Peyer's patch (tissue), 4 donors: ENCODE results near the gene HTR7. TPM values are rescaled to one million over a fixed set of nuclear protein-coding genes. Genes with fewer than 3 reads are reported as not detected.

Experiments used
- DNase-seq, 3 donors: peaks; one replicate each; pipeline ENCODE4 v3.0.0-alpha.2; 2017 to 2019
- H3K27ac ChIP-seq, 4 donors: fragments of 200-600 bp; sonication (generic); one replicate each; pipeline ENCODE4 v1.5.1; 2016 to 2019
- H3K27me3 ChIP-seq, 2 donors: fragments of 200-600 bp; sonication (generic); one replicate each; pipeline ENCODE4 v1.5.1; 2019
- H3K36me3 ChIP-seq, 3 donors: fragments of 200-600 bp; sonication (generic); one replicate each; pipeline ENCODE4 v1.5.1; 2016 to 2019
- H3K4me1 ChIP-seq, 4 donors: fragments of 200-600 bp; sonication (generic); one replicate each; pipeline ENCODE4 v1.5.1; 2016 to 2019
- H3K4me3 ChIP-seq, 4 donors: fragments of 200-600 bp; sonication (generic); 1 replicate in 3 of 4; 2 replicates in 1 of 4; pipeline ENCODE4 v1.5.1; 2016 to 2019; ENCODE audit warnings: mild to moderate bottlenecking in 1 of 4
- H3K9me3 ChIP-seq, 4 donors: fragments of 200-600 bp; sonication (generic); one replicate each; pipeline ENCODE4 v1.5.1; 2016 to 2019; ENCODE audit warnings: mild to moderate bottlenecking in 1 of 4
- CTCF ChIP-seq, 6 experiments: fragments of 450-650 bp in 4 of 6; fragments of 200-600 bp in 2 of 6; sonication (generic) in 1 of 6; IDR thresholded peaks; one replicate each; pipeline ENCODE4 v1.5.1; 2017 to 2019; ENCODE audit warnings: antibody characterized with exemption in 6 of 6, mild to moderate bottlenecking in 3 of 6, moderate library complexity in 1 of 6
- POLR2A ChIP-seq, 2 donors: fragments of 450-650 bp; IDR thresholded peaks; one replicate each; pipeline ENCODE4 v1.5.1; 2017; ENCODE audit warnings: antibody characterized with exemption in 2 of 2, mild to moderate bottlenecking in 2 of 2, moderate library complexity in 2 of 2
- total RNA-seq, 4 donors: library from RNA; depleted of rRNA; stranded (reverse); fragments of >200 nt; gene quantifications; one replicate each; pipeline ENCODE4 v1.1.0, GENCODE V29; 2016

The HTR7 gene
- total RNA-seq, 4 donors from 2014 or later = 0.35 to 9.1 (median 0.85) TPM

DNA sequence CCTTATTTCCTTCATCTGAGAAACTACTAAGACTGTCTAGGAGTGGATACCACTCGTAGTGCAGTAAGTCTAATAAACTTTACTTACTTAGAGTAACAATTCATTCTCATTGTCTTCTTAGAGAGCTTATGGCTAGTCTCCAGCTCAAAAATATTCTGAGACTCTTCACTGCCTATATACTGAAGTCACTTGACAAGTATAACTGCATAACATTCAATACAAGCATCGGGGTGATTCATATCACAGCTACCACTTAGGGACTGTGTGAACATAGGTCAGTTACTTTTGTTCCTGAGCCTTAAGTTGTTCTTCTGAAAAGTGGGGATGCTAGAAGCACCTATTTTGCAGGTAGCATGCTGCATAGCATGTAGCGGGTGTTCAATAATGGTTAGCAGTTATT is 111.0 kb downstream of the HTR7 start:
- no peak overlapping the region for H3K4me3 ChIP-seq

DNA sequence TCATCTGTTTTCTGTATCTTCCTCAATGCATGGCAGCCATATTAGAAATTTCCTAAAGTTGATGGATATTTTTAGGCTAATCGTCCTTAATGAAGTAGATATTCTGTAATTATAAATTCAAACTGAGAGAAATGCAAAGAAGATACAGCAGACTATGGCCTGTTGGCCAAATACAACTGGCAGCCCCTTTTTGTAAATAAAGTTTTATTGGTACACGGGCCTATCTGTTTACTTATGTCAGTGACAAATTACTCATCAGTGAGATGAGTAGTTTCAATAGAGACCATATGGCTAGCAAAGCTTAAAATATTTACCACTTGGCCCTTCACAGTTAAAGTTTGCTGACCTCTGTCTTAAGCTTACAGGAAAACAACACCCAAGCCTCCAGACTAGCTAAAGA is 112.3 kb downstream of the HTR7 start:
- no peak for DNase-seq
- Histone ChIP-seq H3K36me3 (no peaks in the 10 kb centered on the region), H3K4me1 (no peaks in the 10 kb centered on the region), H3K4me3 (no peak overlapping the region), H3K9me3 (no peaks in the 10 kb centered on the region), H3K27me3 (no peaks in the 10 kb centered on the region), H3K27ac (no peak overlapping the region)
- TF ChIP-seq CTCF (IDR thresholded peaks at IDR 0.05) (no peak), POLR2A (IDR thresholded peaks at IDR 0.05) (no peak)

More for the DNA sequence above, 111.0 kb downstream of the HTR7 start:
- Histone ChIP-seq H3K36me3 (no peaks in the 10 kb centered on the region), H3K27ac (no peak overlapping the region), H3K9me3 (no peaks in the 10 kb centered on the region), H3K4me1 (no peaks in the 10 kb centered on the region), H3K27me3 (no peaks in the 10 kb centered on the region)
- DNase-seq = no peak
- TF ChIP-seq CTCF (IDR thresholded peaks at IDR 0.05) = no peak
- no peak for TF ChIP-seq POLR2A (IDR thresholded peaks at IDR 0.05)

GRCh38 chr10:90743291-90743690 is 114.5 kb downstream of the HTR7 start:
- DNase-seq = no peak
- no peaks in the 10 kb centered on the region for H3K27me3 ChIP-seq
- no peaks in the 10 kb centered on the region for H3K9me3 ChIP-seq
- TF ChIP-seq POLR2A (IDR thresholded peaks at IDR 0.05) = no peak
- no peak for TF ChIP-seq CTCF (IDR thresholded peaks at IDR 0.05)
- no peaks in the 10 kb centered on the region for H3K4me1 ChIP-seq
- no peak overlapping the region for H3K4me3 ChIP-seq
- H3K36me3 ChIP-seq = no peaks in the 10 kb centered on the region
- no peak overlapping the region for H3K27ac ChIP-seq

DNA sequence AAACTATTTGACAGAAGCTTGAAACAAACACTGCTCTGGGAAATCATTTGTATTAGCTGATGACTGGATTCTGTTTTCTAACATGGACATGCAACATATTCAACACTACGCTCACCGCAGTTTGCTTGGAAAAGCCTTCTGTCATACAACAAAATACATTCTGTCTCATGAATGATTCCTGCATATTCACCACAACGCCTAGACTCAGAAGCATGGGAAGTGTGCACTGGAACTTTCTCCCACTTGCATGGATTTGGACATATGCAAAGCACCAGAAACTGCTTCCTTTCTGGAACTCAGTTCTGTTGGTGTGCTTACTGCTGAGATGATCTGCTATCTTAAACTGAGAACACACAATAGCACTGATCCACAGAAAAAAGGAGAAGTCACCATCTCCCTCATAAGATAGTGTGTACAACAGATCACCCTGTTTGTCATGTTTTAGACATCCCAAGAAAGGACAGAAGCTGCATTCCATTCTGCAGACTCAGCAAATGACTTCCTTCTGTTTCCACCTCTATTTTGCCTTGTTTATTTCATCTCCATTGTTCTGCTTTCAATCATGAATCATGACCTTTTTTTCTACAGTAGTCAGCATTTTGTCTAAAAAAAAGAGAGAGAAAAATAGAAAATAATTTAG is 115.8 kb downstream of the HTR7 start:
- H3K9me3 ChIP-seq = no peaks in the 10 kb centered on the region
- no peak for DNase-seq

DNA sequence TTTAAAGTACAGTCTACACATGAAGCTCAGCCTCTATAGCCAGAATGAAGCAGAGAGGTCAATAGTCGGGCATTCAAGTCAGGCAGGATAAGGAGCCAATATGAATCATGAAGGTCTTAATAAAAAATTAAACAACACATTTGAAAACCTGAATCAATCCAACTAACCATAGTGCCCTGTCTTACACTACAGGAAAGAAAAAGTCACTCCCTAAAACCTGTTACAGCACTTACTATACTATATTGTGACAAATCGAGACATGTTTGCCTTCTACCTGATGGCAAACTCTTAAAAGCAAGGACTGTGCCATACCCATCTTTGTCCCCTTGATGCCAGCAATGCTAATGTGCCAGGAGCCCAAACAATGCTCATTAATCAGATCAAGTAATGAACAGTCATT is 117.6 kb downstream of the HTR7 start:
- no peak for DNase-seq
- no peaks in the 10 kb centered on the region for H3K9me3 ChIP-seq
- H3K27me3 ChIP-seq = no peaks in the 10 kb centered on the region
- no peak overlapping the region for H3K27ac ChIP-seq
- H3K4me3 ChIP-seq = no peak overlapping the region
- TF ChIP-seq POLR2A (IDR thresholded peaks at IDR 0.05) (no peak), CTCF (IDR thresholded peaks at IDR 0.05) (no peak)
- no peaks in the 10 kb centered on the region for H3K36me3 ChIP-seq
- H3K4me1 ChIP-seq = no peaks in the 10 kb centered on the region

More for the DNA sequence above, 115.8 kb downstream of the HTR7 start:
- Histone ChIP-seq H3K36me3 (no peaks in the 10 kb centered on the region), H3K4me3 (no peak overlapping the region), H3K27ac (no peak overlapping the region), H3K27me3 (no peaks in the 10 kb centered on the region), H3K4me1 (no peaks in the 10 kb centered on the region)
- TF ChIP-seq CTCF (IDR thresholded peaks at IDR 0.05) (no peak), POLR2A (IDR thresholded peaks at IDR 0.05) (no peak)

DNA sequence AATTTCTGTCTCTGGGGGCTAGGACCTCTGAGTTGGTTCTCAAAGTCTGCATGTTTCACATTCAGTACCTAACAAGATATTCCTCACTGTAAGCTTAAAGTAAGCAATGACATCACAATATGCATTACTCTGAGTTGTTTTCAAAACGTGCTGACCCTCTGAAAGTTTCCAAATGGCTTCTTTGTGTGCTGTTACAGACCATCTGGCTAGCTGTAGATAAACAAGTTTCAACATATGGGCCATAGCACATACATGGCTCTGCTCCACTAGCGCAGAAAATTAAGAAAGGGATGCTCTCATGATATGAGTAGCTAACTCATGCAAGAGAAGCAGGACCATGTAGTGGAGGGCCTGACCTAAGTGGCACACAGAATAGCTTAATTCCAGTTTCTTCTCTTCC is 119.0 kb downstream of the HTR7 start:
- Histone ChIP-seq H3K9me3 (no peaks in the 10 kb centered on the region), H3K27ac (no peak overlapping the region)
- no peak for TF ChIP-seq CTCF (IDR thresholded peaks at IDR 0.05)

More for the DNA sequence above, 119.0 kb downstream of the HTR7 start:
- no peak for DNase-seq
- no peaks in the 10 kb centered on the region for H3K4me1 ChIP-seq
- no peak overlapping the region for H3K4me3 ChIP-seq
- H3K27me3 ChIP-seq = no peaks in the 10 kb centered on the region
- no peaks in the 10 kb centered on the region for H3K36me3 ChIP-seq
